Astrocyte (in vitro differentiated cells and primary cell): Measurements from ENCODE around the gene HIPK1.

Experiments used
- CTCF ChIP-seq: IDR thresholded peaks from 2 replicates; pipeline ENCODE4 v1.5.1; 2011; ENCODE audit warnings: low read depth, mild to moderate bottlenecking, inconsistent platforms, low read length, moderate library complexity; ENCODE audit not compliant: insufficient read depth
- EZH2 ChIP-seq: IDR thresholded peaks from 2 replicates; pipeline ENCODE4 v1.6.1; 2012; ENCODE audit warnings: mild to moderate bottlenecking, low read length, inconsistent platforms; ENCODE audit not compliant: insufficient read depth

- TF ChIP-seq CTCF (no peak), EZH2 (no peak)
Measured at GRCh38 chr1:113916974-113917373, 12.2 kb upstream of the HIPK1 start.
